Measurements from ENCODE around the gene TTC21A. TPM values are rescaled to one million over a fixed set of nuclear protein-coding genes. Genes with fewer than 3 reads are reported as not detected.
"Not testable (repeated sequence)": the region's sequence is repeated elsewhere in the genome, so short reads cannot be mapped to it uniquely, and the experiment has no call there.

Gene TTC21A
- total RNA-seq, 1 donor from 2014 or later = 13.4 TPM

DNA sequence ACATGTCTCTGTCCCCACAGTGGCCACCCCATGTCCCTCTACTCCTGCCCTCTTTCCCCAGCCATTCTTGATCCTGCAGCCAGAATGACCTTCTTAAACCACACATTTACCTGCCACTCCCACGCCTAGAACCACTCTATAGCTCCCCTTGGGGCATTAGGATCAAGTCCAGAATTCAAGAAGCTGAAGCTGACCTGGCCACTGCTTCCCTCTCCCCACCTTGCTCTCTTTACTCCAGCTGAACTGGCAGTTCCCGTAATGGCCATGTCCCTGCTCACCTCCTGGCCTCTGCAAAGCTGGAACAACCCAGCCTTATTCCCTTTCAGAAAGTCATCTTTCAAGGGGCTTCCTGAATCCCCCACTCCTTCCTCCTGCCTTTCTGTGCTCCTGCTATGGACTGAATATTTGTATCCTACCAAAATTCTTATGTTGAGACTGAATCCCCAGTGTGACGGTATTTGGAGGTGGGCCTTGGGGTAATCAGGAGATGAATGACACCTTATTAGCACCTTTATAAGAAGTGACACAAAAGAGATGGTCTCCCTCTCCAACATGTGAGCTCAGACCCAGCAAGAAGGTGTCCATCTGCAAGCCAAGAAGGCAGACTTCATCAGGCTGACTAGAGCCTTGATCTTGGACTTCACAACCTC, 42.1 kb downstream of the TTC21A start:
- no peak for DNase-seq (ENCODE audit: low spot score)

DNA sequence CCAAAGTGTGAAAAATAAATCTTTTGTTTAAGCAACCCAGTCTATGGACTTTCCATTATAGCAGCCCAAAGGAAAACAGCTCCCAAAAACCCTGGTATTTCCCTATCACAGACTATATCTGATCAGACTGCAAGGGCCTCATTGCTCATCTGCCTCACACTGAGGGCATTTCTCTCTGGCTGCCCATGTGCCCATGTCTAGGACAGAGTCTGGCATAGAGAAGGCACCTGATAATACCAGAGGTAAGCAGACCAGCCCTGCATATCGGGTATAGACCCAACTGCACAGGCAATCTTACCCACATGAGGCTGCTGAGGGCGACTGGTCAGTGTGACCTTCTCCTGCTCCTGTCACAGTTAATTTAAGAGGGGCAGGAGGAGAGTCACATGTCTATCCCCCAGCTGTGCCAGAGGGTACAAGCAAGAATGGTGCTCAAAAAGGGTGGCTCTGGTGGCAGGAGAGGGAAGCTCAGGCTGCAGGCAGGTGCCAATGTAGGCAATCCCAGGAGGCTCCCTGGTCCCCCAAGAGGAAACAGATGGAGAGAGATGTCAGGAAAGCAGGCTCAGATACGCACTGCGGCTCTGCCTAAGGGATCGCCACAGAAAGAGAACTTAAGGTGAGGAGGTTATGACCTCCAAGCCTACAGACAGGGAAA, 42.8 kb downstream of the TTC21A start:
- DNase-seq (ENCODE audit: low spot score) = no peak

DNA sequence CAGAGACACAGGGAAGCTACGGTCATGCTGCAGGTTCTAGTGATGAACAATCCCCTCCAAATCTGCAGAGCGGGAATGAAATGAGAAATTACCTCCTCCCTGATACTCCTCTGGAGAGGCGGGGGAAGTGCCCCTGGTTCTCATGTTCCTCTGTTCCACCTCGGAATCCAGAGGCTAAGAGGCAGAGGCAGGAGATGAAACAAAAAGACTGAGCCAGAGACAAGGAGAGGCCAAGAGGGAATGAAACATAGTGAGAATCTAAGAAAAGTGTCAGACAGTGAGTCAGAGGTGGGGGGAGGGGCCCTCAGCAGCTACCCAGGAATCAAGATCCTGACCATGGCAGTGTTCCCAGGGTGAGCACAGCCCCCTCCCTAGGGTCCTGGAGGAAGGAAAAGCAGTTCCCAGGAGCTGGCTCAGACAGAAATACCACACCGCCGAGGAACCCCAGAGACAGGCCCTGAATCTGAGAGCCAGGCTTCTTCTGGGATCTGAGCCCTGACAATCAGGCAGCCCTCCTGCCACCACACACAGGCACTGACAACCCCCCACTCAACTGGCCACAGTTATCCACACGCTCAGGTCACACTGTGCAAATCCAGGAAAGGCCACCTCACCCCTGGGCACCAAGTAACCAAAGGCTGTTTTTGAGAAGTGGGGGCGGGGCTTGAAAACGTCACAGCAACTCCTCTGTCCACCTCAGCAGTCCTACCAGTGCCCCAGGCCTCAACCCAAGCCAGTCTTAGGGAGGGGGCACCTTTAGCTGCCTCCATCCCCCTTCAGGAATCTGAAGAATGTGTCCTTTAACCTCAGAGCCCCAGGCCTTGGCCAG, 43.5 kb downstream of the TTC21A start:
- DNase-seq (ENCODE audit: low spot score) = peak; percentile 86

DNA sequence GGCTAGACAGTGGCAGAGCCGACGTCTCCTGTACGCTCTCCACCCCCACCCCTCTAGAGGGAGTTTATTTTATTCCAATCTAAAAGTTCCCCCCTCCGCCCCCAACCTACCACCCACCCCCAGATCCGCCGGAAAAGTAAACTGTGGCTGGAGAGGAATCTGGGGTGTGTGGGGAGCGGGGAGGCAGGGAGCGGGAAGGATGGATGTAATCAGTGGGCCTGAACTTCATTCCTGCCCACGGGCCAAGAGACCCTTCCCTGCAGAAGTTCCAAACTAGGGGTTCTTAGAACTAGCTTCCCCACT, 46.4 kb downstream of the TTC21A start:
- no peak for DNase-seq (ENCODE audit: low spot score)

DNA sequence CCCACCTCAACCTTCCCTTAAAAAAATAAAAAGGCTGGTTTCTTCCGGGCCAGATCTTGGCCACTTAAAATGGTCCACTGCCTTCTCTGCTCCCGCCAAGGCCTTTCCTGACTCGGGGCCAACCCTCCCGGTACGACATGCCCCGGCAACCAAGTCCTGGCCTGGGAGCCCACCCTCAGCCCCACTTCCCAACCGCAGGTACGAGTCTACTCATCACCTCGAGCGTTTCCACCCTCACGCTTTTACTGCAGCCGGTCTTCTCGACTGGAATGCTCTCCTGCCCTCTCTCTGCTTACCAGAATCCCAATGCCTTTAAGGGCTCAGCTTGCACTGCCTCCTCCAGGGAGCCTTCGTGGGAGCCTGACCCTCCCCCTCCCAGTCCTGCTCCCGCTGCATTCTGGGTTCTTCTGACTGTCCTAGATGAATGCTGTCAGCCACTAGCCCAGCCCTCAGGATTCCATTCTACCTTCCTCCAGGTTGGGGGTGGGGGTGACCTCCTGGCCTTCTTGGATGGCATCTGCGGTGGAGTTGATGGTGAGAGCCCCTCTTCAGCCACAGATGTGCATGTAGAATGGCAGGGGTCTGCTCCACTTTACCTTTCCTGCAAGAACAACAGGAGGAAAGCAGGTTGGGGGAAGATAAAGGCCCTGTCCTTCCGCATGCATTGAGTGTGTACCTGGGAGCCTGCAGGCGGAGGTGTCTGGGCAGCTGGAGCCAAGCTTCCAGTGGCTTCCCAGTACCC, 47.0 kb downstream of the TTC21A start:
- no peak for DNase-seq (ENCODE audit: low spot score)

DNA sequence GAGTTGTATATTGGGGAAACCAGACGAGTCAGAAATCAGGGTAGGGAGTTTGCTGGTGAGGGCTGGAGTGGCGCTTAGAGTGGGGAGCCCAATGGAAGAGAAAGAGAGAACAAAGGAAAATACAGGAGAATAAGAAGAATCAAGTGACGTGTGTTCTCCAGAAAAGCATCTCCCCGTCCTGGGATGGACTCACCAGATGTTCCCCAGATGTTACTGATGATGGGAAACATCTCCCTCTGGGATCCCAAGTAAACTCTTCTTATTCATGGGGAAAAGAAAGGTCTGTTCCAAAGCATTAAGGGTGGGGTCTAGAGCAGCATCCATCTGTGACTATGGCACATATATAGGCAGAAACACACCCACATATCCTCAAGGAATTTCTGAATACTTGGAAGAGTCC, 48.9 kb downstream of the TTC21A start:
- no peak for DNase-seq (ENCODE audit: low spot score)

DNA sequence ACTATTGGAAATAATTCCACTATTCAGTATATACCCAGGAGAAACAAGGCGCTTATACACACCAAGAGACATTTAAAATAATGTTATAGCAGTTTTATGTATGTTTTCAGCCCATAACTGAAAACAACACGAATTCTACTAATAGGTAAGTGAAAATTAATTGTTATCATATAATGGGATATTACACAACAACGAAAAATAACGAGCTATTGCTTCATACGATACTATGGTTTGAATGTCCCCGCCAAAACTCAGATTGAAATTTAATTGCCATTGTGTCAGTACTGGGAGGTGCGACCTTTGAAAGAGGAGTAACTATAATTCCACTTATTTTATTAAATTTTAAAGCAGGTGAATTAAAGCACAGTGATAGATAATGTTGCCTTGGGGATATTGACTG, 49.9 kb downstream of the TTC21A start:
- no peak for DNase-seq (ENCODE audit: low spot score)

DNA sequence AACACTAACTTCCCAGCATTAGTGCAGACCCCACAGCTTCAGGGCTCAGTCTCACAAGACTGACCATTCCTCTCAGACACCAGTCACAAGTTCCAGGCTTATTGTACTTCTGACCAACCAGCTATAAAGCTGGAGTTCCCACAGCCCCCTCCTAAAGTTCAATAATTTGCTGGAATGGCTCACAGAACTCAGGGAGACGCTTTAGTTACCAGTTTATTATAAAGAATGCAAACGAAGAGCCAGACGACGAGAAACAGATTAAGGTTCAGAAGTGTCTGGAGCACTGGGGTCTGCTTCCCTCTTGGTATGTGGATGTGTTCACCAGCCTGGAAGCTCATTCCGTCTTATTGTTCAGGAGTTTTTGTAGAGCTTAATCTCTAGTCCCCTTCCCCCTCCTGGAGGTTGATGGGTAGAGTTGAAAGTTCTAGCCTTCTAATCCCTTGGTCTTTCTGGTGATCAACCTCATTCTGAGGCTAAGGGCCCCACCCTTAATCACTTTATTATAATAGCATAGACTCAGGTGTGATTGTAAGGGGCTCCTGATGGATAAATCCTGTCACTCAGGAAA, 50.8 kb downstream of the TTC21A start:
- DNase-seq (ENCODE audit: low spot score) = no peak

DNA sequence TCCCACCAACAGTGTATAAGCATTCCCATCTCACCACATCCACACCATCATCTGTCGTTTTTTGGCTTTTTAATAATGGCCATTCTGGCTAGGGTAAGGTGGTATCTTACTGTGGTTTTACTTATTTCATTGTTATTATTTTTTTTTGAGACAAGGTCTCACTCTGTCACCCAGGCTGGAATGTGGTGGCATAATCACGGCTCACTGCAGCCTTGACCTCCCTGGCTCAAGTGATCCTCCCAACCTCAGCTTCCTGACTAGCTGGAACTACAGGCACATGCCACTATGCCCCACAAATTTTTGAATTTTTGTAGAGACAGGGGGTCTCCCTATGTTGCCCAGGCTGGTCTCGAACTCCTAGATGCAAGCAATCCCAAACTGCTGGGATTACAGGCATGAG, 56.9 kb downstream of the TTC21A start:
- DNase-seq (ENCODE audit: low spot score) = no peak

DNA sequence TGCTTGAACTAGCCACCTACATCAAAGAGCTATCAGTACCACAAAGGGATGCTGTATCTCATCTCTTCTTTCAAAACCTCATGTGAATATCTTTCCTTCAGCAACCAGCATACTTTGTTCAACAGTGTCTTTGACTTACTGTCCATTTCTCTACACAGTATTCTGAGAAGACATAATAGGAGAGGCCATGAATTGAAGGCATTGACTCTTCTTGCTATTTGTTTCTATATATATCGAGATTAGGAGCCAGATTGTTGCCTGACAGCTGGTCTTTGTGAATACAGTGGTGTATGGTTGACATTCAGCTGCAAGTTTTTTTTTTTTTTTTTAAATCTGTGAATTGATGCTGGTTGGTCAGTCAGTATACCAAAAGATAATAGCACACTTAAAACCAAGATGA, 58.0 kb downstream of the TTC21A start:
- no peak for DNase-seq (ENCODE audit: low spot score)

DNA sequence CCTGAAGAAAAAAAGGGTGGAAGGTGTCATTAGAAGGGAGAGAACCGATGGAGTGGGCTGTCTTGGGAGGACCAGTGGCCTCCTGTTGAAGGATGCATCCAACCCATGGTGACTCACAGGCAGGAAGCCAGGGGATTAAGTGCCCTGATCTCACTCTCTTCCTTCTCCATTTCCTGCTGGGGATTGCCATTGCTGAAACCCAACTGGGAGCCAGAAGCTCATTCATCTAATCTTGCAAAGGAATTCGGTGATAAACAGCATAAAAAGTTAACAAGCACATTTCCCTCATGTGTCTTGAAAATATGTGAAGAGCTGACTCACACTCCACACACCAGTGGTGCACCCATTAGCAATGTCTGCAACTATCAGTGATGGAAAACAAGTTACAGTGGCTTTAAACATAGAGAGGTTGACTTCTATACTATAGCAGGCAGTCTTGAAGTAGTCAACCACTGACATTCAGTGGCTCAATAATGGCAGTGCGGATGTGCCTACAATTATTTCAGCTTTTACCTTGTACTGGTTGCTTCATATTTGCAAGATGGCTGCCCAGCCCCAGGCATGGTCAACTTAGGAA, 58.7 kb downstream of the TTC21A start:
- DNase-seq (ENCODE audit: low spot score) = no peak

DNA sequence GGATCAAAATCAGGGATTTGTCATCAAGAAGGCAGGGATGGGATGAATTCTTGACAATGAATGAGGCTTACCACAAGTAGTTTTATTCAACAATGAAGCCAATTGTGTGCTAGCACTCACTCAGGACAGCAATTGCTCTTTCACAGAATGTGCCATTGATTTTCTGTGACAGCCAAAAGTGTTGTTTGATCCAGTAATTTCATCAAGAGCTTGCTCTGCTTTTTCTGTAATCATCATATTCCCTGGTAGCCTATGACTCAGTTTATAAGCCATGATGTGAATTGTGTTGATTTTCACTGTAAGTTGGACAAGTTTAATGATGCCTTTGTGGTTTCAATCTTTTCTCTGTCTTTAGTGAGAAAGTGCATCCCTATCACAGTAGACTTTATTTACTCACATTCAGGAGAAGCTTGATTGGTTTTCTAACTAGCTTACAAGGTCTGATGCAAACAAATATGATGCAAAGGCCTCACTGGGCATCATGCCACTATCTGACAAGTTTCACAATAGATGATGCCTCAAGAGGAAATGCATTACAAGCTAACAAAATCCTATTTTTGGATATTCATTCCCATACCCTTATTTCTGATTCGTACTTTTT, 59.6 kb downstream of the TTC21A start:
- DNase-seq (ENCODE audit: low spot score) = peak; percentile 58

DNA sequence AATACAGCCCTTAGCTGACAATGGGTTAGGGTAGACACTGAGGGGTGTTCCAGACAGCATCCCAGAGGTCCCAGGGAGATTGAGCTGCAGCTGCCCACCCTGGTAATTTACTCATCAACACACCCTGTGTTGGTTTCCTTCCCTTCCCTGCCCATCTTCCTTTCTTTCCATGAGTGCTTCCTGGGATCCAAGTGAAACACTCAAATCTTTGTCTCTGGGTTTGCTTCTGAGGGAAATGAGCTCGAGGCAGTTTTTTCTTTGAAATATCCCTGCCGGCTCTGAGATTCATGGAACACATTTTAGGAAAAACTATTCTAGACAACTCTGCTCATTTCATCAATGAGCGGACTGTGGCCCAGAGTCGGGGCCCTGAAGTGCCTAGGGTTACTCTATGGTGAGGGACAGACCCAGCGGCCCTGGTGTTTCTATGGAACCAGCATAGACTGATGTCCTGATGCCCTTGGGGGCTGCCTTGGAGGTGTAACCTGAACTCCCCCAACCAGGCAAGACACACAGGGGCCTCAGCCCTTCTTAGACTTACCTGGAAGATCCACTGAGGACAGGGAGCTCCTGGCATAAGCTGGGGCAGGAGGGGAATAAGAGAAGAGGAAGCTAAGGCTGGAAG, 60.8 kb downstream of the TTC21A start:
- DNase-seq (ENCODE audit: low spot score) = no peak

DNA sequence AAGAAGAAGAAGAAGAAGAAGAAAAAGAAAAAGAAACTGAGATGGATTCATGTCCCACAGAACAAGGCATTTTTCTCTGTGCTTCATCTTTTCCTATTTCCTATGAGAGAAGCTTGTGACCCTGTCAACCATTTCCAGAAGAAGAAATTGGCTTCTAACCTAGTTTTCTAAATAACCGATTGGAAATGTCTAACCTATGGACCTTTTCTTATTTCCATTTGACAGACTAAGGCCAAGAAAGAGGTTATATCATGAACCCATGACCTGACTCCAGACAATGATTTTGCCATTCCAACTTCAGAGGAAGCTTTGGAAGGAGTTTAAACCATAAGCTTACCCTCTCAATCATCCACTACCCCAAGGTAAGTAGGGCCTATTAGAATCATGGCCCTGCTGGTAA, 62.2 kb downstream of the TTC21A start:
- DNase-seq (ENCODE audit: low spot score) = no peak

DNA sequence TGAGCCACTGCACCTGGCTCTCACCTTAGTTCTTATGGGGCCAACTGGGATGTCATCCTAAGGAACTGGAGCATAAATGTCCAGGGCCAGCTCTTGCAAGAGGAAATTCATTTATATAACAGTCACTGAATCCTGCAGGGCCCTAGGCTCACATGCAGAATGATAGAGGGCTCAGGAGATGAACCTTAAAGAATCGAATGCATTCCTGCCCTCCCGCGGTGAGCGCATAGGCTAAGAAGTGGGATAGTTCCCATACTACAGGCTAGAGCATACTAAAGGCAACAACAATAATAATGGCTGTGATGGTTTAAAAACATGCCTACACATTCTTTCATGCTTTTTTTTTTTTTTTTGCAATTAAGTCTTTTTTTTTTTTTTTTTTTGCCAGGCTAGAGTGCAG, 63.0 kb downstream of the TTC21A start:
- no peak for DNase-seq (ENCODE audit: low spot score)

DNA sequence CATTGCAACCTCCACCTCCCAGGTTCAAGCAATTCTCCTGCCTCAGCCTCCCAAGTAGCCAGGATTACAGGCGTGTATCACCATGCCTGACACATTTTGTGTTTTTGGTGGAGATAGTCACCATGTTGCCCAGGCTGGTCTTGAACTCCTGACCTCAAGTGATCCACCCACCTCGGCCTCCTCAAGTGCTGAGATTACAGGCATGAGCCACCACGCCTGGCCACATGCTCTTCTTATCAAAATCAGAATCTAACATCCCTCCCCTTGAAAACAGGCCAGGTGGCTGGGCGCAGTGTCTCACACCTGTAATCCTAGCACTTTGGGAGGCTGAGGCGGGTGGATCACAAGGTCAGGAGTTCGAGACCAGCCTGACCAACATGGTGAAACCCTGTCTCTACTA, 63.4 kb downstream of the TTC21A start:
- DNase-seq (ENCODE audit: low spot score) = not testable (repeated sequence)

DNA sequence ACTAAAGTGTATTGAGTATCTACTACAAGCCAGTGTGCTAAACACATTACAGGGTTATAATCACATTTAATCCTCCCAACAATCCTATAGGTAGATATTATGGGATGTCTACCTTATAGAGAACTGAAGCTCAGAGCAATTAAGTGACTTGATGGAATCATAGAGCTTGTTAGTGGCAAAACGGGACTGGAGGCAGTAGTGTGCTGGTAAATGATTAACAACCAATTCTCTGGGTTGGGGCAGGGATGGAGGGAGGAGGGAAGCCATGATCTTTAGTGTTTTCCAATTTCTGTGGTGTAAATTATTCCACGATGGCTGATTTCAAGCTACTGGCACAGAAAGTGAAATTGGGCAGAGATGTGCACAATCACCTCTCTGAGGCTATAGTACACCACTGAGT, 64.4 kb downstream of the TTC21A start:
- no peak for DNase-seq (ENCODE audit: low spot score)

DNA sequence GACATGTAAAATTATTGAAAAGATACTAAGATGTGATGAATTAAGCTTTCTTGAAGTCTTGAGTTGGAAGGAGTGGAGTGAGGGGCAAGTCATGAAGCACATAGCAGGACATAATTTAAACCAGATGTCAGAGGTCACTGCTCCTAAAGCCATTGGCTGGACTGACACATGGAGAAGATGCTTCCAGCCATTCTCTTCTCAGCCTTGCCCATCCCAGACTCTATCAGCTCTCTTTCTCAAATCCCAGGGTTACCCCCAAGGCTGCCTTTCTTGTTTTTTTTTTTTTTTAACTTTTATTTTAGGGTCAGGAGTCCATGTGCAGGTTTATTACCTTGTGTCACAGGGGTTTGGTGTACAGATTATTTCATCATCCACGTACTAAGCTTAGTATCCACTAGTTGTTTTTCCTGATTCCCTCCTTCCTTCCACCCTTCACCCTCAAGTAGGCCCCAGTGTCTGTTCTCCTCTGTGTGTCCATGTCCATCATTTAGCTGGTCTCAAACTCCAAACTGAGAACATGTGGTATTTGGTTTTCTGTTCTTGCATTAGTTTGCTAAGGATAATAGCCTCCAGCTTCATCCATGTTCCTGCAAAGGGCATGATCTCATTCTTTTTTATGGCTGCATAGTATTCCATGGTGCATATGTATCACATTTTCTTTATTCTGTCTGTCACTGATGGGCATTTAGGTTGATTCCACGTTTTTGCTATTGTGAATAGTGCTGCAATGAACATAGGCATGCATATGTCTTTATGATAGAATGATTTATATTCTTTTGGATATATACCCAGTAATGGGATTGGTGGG, 66.0 kb downstream of the TTC21A start:
- no peak for DNase-seq (ENCODE audit: low spot score)

DNA sequence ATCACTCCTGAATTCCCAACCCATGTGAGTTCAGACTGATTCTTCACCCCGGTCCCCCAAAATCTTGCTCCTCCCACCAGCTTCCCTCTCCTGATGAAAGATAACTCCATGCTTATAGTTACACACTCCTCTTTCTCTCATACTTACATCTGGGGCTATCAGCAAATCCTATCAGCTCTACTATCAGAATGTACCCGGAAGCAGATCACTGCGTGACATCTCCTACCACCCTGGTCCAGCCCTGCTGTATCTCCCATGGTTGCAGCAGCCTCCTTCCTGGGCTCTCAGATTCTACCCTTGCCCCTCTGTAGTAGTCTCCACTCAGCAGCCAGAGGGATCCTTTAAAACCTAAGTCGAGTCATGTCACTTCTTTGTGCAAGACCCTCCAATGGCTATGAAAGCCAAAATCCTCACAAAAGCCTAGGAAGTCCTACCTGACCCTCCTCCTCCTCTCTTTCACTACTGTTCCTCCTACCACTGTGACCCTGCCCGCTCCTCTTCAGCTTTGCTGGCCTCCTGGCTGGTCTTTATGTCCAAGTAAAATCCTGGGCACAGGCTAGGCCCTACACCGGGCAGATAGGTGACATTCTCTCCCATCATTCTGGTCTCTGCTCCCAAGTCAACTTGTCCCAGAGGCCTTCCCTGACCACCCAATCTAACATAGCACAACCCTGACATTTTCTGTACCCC, 68.7 kb downstream of the TTC21A start:
- DNase-seq (ENCODE audit: low spot score) = no peak
